ENCODE measurements around the gene GAPVD1.
"Not testable (repeated sequence)": the region's sequence is repeated elsewhere in the genome, so short reads cannot be mapped to it uniquely, and the experiment has no call there.

The GAPVD1 gene

DNA sequence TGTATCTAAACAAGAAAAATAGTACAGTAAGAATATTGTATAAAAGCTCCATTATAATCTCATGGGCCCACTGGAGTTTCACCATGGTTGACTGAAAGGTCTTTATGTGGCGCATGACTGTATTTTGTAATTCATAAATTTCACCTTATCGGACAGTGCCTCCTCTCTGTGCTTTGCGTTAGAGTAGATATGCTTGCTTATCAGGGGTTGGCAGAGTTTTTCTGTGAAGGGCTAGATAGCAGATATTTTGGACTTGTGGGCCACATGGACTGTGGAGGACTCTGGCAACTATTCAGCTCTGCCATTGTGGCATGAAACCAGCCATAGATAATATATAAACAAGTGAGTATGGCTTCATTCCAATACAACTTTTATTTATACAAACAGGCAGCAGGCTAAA, 23.2 kb downstream of the GAPVD1 start:
- peaks cover 22% of the 10 kb centered on the region for H3K4me1 ChIP-seq (ENCODE audit: control insufficient read depth, insufficient read depth, low read length)
- H3K36me3 ChIP-seq (ENCODE audit: control insufficient read depth, insufficient read depth, low read length, severe bottlenecking): peaks cover 25% of the 10 kb centered on the region
- H3K4me3 ChIP-seq (ENCODE audit: low read length): no peak overlapping the region
- H3K9ac ChIP-seq (ENCODE audit: low read length): no peak overlapping the region
- H3K27me3 ChIP-seq (replicated peaks; ENCODE audit: control insufficient read depth, insufficient read depth, low read length): no peaks in the 10 kb centered on the region
- H3K9me3 ChIP-seq (ENCODE audit: control insufficient read depth, low read length): no peaks in the 10 kb centered on the region
- DNase-seq (ENCODE audit: low read depth): no peak

DNA sequence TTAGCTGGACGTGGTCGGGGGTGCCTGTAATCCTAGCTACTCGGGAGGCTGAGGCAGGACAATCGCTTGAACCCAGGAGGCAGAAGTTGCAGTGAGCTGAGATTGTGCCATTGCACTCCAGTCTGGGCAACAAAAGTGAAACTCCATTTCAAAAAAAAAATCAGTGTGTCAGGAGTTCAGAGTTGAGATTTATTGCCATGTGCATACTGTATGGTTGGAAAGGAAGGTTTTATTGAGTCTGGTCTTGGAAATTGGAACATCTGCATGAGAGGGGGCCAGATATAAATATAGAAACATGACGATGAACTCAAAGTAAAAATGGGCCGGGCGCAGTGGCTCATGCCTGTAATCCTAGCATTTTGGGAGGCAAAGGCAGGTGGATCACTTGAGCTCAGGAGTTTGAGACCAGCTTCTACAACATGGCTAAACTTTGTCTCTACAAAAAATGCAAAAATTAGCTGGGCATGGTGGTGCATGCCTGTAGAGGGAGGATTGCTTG, 25.4 kb downstream of the GAPVD1 start:
- not testable (repeated sequence) for H3K9me3 ChIP-seq (ENCODE audit: control insufficient read depth, low read length); H3K9ac ChIP-seq (ENCODE audit: low read length); H3K27me3 ChIP-seq (replicated peaks; ENCODE audit: control insufficient read depth, insufficient read depth, low read length); H3K4me3 ChIP-seq (ENCODE audit: low read length); DNase-seq (ENCODE audit: low read depth)
- H3K36me3 ChIP-seq (ENCODE audit: control insufficient read depth, insufficient read depth, low read length, severe bottlenecking): peaks cover 27% of the 10 kb centered on the region
- H3K4me1 ChIP-seq (ENCODE audit: control insufficient read depth, insufficient read depth, low read length): peaks cover 16% of the 10 kb centered on the region

DNA sequence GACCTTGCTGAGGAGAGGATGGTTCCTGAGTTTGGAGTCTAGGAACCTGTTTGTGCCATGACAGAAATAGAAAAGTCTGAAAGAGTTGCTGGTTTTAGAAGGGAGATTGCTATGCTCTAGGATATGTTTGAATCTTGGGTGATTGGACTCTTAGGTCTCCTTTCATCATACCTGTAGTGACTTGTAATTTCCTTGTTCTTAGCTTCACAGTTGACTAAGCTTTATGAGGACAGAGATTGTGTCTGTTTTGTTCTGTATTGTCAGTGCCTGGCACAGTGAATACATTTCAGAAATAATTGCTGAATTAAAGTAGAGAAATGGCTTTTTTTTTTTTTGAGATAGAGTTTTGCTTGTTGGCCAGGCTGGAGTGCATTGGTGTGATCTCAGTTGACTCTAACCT, 31.5 kb downstream of the GAPVD1 start:
- no peak for DNase-seq (ENCODE audit: low read depth)
- peaks cover 14% of the 10 kb centered on the region for H3K36me3 ChIP-seq (ENCODE audit: control insufficient read depth, insufficient read depth, low read length, severe bottlenecking)
- H3K9me3 ChIP-seq (ENCODE audit: control insufficient read depth, low read length): no peaks in the 10 kb centered on the region
- H3K4me1 ChIP-seq (ENCODE audit: control insufficient read depth, insufficient read depth, low read length): peaks cover 4% of the 10 kb centered on the region
- H3K9ac ChIP-seq (ENCODE audit: low read length): no peak overlapping the region
- no peaks in the 10 kb centered on the region for H3K27me3 ChIP-seq (replicated peaks; ENCODE audit: control insufficient read depth, insufficient read depth, low read length)
- H3K4me3 ChIP-seq (ENCODE audit: low read length): no peak overlapping the region

DNA sequence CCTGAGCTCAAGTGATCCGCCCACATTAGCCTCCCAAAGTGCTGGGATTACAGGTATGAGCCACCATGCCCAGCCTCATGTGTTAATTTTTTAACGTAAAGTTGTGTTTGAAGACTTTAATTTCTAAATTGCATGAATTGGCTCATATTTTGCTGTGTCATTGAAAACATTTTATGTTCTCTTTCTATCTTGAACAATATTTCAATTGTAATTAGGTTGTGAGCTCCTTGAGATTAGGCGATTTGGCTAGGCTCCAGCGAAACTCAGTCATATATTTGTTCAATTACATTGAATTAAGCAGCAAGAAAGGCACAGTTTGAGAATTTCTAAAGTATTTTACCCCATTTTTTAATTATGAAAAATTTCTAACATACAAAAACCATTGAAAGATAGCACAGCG, 34.0 kb downstream of the GAPVD1 start:
- peaks cover 4% of the 10 kb centered on the region for H3K4me1 ChIP-seq (ENCODE audit: control insufficient read depth, insufficient read depth, low read length)
- no peaks in the 10 kb centered on the region for H3K27me3 ChIP-seq (replicated peaks; ENCODE audit: control insufficient read depth, insufficient read depth, low read length)
- H3K36me3 ChIP-seq (ENCODE audit: control insufficient read depth, insufficient read depth, low read length, severe bottlenecking): peaks cover 14% of the 10 kb centered on the region
- H3K9ac ChIP-seq (ENCODE audit: low read length): no peak overlapping the region
- DNase-seq (ENCODE audit: low read depth): no peak
- no peak overlapping the region for H3K4me3 ChIP-seq (ENCODE audit: low read length)
- no peaks in the 10 kb centered on the region for H3K9me3 ChIP-seq (ENCODE audit: control insufficient read depth, low read length)

DNA sequence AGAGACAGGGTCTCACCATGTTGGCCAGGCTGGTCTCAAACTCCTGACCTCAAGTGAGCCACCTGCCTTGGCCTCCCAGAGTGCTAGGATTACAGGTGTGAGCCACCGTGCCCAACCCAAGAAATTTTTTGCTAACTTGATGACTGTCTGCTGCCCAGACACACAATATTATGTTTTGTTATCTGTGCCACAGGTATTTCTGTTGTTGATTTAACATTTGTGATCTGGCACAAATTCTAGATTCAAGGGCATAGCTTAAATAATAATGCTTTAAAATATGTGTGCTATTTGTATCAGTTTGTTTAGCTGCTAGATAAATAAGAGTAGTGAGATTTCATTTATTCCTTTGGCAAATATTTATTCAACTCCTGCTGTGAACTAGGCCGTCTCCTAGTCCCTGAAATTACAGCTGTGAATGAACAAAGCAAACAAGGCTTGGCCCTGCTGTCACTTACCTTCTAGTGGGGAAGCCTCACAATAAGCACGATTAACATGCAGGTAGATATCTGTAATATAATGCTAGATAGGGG, 35.3 kb downstream of the GAPVD1 start:
- no peak overlapping the region for H3K4me3 ChIP-seq (ENCODE audit: low read length)
- no peaks in the 10 kb centered on the region for H3K9me3 ChIP-seq (ENCODE audit: control insufficient read depth, low read length)
- H3K9ac ChIP-seq (ENCODE audit: low read length): no peak overlapping the region
- no peak for DNase-seq (ENCODE audit: low read depth)
- H3K27me3 ChIP-seq (replicated peaks; ENCODE audit: control insufficient read depth, insufficient read depth, low read length): no peaks in the 10 kb centered on the region
- H3K36me3 ChIP-seq (ENCODE audit: control insufficient read depth, insufficient read depth, low read length, severe bottlenecking): peaks cover 24% of the 10 kb centered on the region
- peaks cover 4% of the 10 kb centered on the region for H3K4me1 ChIP-seq (ENCODE audit: control insufficient read depth, insufficient read depth, low read length)

DNA sequence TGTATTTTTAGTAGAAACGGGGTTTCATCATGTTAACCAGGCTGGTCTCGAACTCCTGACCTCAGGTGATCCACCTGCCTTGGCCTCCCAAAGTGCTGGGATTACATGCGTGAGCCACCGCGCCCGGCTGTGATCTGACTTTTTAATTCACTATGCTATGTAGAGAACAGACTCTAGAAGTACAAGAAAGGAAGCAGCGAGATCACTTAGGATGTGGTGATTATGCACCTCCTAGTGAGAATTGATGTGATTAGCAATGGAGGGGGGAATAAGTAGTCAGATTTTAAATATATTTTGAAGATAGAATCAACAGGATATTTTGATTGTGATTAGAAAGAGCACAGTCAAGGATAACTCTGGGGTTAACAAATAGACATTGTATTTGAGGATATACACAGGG, 36.3 kb downstream of the GAPVD1 start:
- no peaks in the 10 kb centered on the region for H3K27me3 ChIP-seq (replicated peaks; ENCODE audit: control insufficient read depth, insufficient read depth, low read length)
- no peaks in the 10 kb centered on the region for H3K9me3 ChIP-seq (ENCODE audit: control insufficient read depth, low read length)
- H3K9ac ChIP-seq (ENCODE audit: low read length): no peak overlapping the region
- H3K4me1 ChIP-seq (ENCODE audit: control insufficient read depth, insufficient read depth, low read length): peaks cover 1% of the 10 kb centered on the region
- H3K36me3 ChIP-seq (ENCODE audit: control insufficient read depth, insufficient read depth, low read length, severe bottlenecking): peaks cover 33% of the 10 kb centered on the region
- DNase-seq (ENCODE audit: low read depth): no peak
- H3K4me3 ChIP-seq (ENCODE audit: low read length): no peak overlapping the region

DNA sequence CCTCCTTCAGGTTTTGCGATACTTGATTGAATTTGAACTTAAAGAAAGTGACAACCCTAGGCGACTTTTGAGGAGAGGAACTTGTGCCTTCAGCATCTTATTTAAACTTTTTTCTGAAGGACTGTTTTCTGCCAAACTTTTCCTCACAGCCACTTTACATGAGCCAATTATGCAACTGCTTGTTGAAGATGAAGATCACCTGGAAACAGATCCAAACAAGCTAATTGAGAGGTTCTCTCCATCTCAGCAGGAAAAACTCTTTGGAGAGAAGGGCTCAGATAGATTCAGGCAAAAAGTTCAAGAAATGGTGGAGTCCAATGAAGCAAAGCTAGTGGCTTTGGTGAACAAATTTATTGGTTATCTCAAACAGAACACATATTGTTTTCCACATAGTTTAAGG, 40.6 kb downstream of the GAPVD1 start:
- no peak for DNase-seq (ENCODE audit: low read depth)
- no peaks in the 10 kb centered on the region for H3K9me3 ChIP-seq (ENCODE audit: control insufficient read depth, low read length)
- no peak overlapping the region for H3K9ac ChIP-seq (ENCODE audit: low read length)
- peaks cover 58% of the 10 kb centered on the region for H3K36me3 ChIP-seq (ENCODE audit: control insufficient read depth, insufficient read depth, low read length, severe bottlenecking)
- H3K4me1 ChIP-seq (ENCODE audit: control insufficient read depth, insufficient read depth, low read length): no peaks in the 10 kb centered on the region
- no peak overlapping the region for H3K4me3 ChIP-seq (ENCODE audit: low read length)
- no peaks in the 10 kb centered on the region for H3K27me3 ChIP-seq (replicated peaks; ENCODE audit: control insufficient read depth, insufficient read depth, low read length)

DNA sequence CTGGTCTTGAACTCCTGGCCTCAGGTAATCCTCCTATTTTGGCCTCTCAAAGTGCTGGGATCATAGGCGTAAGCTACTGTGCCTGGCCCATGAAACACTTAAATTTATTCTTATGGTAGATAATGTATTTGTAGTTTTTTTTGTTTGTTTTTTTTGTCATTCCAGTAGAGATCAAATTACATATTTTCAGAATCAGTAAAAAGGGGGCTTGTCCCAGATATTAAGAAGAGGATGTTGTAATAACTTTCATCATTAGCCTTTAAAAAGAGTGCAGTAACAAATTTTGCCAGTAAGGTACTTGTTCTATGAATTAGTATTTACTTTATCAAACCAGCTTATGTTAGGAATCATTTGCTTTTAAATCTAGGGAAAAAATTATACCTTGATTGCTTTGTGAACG, 42.6 kb downstream of the GAPVD1 start:
- Histone ChIP-seq H3K4me1 (ENCODE audit: control insufficient read depth, insufficient read depth, low read length) (no peaks in the 10 kb centered on the region), H3K36me3 (ENCODE audit: control insufficient read depth, insufficient read depth, low read length, severe bottlenecking) (peaks cover 71% of the 10 kb centered on the region), H3K4me3 (ENCODE audit: low read length) (no peak overlapping the region), H3K9me3 (ENCODE audit: control insufficient read depth, low read length) (no peaks in the 10 kb centered on the region), H3K9ac (ENCODE audit: low read length) (no peak overlapping the region), H3K27me3 (replicated peaks; ENCODE audit: control insufficient read depth, insufficient read depth, low read length) (no peaks in the 10 kb centered on the region)
- DNase-seq (ENCODE audit: low read depth): no peak

DNA sequence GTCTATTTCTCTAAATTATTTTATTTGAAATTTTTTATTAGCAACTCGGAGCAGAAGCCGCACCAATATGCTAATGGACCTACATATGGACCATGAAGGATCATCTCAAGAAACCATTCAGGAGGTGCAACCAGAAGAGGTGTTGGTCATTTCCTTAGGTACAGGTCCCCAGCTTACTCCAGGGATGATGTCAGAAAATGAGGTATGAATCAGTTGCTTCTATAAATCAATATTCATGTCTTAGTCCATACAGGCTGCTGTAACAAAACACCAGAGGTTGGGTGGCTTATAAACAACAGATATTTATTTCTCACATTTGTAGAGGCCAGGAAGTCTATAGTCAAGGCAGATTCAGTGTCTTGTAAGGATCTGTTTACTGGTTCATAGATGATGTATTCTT, 50.8 kb downstream of the GAPVD1 start:
- Histone ChIP-seq H3K9me3 (ENCODE audit: control insufficient read depth, low read length) (no peaks in the 10 kb centered on the region), H3K27me3 (replicated peaks; ENCODE audit: control insufficient read depth, insufficient read depth, low read length) (no peaks in the 10 kb centered on the region), H3K36me3 (ENCODE audit: control insufficient read depth, insufficient read depth, low read length, severe bottlenecking) (peaks cover 83% of the 10 kb centered on the region), H3K4me3 (ENCODE audit: low read length) (no peak overlapping the region), H3K9ac (ENCODE audit: low read length) (no peak overlapping the region), H3K4me1 (ENCODE audit: control insufficient read depth, insufficient read depth, low read length) (no peaks in the 10 kb centered on the region)
- DNase-seq (ENCODE audit: low read depth): no peak

DNA sequence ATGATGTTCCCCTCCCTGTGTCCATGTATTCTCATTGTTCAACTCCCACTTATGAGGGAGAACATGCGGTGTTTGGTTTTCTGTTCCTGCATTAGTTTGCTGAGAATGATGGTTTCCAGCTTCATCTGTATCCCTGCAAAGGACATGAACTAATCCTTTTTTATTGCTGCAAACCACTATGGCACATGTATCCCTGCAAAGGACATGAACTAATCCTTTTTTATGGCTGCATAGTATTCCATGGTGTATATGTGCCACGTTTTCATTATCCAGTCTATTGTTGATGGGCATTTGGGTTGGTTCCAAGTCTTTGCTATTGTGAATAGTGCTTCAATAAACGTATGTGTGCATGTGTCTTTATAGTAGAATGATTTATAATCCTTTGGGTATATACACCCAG, 54.7 kb downstream of the GAPVD1 start:
- not testable (repeated sequence) for H3K4me3 ChIP-seq (ENCODE audit: low read length); H3K9ac ChIP-seq (ENCODE audit: low read length); H3K9me3 ChIP-seq (ENCODE audit: control insufficient read depth, low read length); H3K27me3 ChIP-seq (replicated peaks; ENCODE audit: control insufficient read depth, insufficient read depth, low read length); H3K4me1 ChIP-seq (ENCODE audit: control insufficient read depth, insufficient read depth, low read length); DNase-seq (ENCODE audit: low read depth)
- peaks cover 71% of the 10 kb centered on the region for H3K36me3 ChIP-seq (ENCODE audit: control insufficient read depth, insufficient read depth, low read length, severe bottlenecking)

DNA sequence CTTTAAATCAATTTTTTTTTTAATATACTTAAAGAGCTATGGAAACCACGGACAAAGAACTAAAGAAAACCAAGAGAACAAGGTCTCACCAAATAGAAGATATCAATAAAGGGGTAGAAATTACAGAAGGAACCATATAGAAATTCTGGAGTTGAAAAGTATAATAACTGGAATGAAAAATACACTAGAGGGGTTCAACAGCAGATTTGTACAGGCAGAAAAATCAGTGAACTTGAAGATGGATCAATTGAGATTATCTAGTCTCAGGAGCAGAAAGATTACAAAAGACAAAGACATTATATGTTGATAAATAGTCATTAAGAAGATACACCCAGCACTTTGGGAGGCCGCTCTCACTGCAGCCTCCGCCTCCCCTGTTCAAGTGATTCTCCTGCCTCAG, 56.1 kb downstream of the GAPVD1 start:
- Histone ChIP-seq H3K36me3 (ENCODE audit: control insufficient read depth, insufficient read depth, low read length, severe bottlenecking) (peaks cover 67% of the 10 kb centered on the region), H3K4me3 (ENCODE audit: low read length) (no peak overlapping the region), H3K27me3 (replicated peaks; ENCODE audit: control insufficient read depth, insufficient read depth, low read length) (no peaks in the 10 kb centered on the region), H3K9me3 (ENCODE audit: control insufficient read depth, low read length) (peaks cover 2% of the 10 kb centered on the region), H3K4me1 (ENCODE audit: control insufficient read depth, insufficient read depth, low read length) (no peaks in the 10 kb centered on the region), H3K9ac (ENCODE audit: low read length) (no peak overlapping the region)
- no peak for DNase-seq (ENCODE audit: low read depth)

DNA sequence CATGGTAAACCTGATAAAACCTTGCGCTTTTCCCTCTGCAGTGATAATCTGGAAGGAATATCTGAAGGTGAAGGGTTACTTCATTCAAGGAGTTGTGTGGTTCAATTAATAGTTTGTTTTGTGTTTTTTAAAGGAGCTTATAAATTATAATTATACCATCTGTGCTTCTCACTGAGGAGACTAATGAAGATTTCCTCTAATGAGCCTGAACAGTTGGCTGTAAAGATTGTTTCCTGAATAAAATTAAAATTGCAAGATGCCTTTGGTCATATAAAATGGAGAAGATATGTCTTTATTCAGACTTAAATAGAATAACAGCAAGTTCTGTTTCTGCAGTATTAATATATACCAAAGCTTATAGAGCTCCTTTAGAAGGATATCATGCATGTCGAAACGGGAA, 59.9 kb downstream of the GAPVD1 start:
- H3K4me3 ChIP-seq (ENCODE audit: low read length): no peak overlapping the region
- peaks cover 61% of the 10 kb centered on the region for H3K36me3 ChIP-seq (ENCODE audit: control insufficient read depth, insufficient read depth, low read length, severe bottlenecking)
- no peaks in the 10 kb centered on the region for H3K27me3 ChIP-seq (replicated peaks; ENCODE audit: control insufficient read depth, insufficient read depth, low read length)
- H3K9ac ChIP-seq (ENCODE audit: low read length): no peak overlapping the region
- H3K9me3 ChIP-seq (ENCODE audit: control insufficient read depth, low read length): peaks cover 2% of the 10 kb centered on the region
- no peak for DNase-seq (ENCODE audit: low read depth)
- H3K4me1 ChIP-seq (ENCODE audit: control insufficient read depth, insufficient read depth, low read length): peaks cover 3% of the 10 kb centered on the region

All from adipocyte (in vitro differentiated cells).